Esophagus squamous epithelium (tissue), 4 donors: ENCODE measurements around the gene PBRM1.

Experiments used
- CTCF ChIP-seq, 6 experiments: fragments of 450-650 bp in 4 of 6; fragments of 200-600 bp in 2 of 6; sonication (generic) in 2 of 6; IDR thresholded peaks; one replicate each; pipeline ENCODE4 v1.5.1; 2016 to 2019; ENCODE audit warnings: antibody characterized with exemption in 6 of 6, mild to moderate bottlenecking in 4 of 6, moderate library complexity in 4 of 6
- POLR2A ChIP-seq, 4 donors: fragments of 450-650 bp; IDR thresholded peaks; one replicate each; pipeline ENCODE4 v1.6.1; 2017; ENCODE audit warnings: antibody characterized with exemption in 4 of 4, mild to moderate bottlenecking in 4 of 4, moderate library complexity in 3 of 4

GRCh38 chr3:52536369-52537164 is 149.1 kb downstream of the PBRM1 start, which contains the start of gene UQCC5:
- TF ChIP-seq CTCF (IDR thresholded peaks at IDR 0.05), result peak in 1 of 6 experiments; percentile 33
- peak in 3 of 4 donors; percentile 98 for TF ChIP-seq POLR2A (IDR thresholded peaks at IDR 0.05)
